GM12864 (cell line): Measurements from ENCODE around the gene CCDC183.
"Not testable (repeated sequence)": the region's sequence is repeated elsewhere in the genome, so short reads cannot be mapped to it uniquely, and the experiment has no call there.

Source experiments
- DNase-seq: peaks from one replicate; pipeline ENCODE4 v3.0.0-alpha.2; 2011; ENCODE audit warnings: low read depth
- H3K4me3 ChIP-seq: 2 replicates; pipeline ENCODE4 v1.5.1; 2011; ENCODE audit warnings: mild to moderate bottlenecking, low read depth, low read length, control low read depth
- TF ChIP-seq, protein P1 (sequence below): IDR thresholded peaks from 2 replicates; pipeline ENCODE4 v1.5.1; 2011; ENCODE audit warnings: low read depth, mild to moderate bottlenecking, moderate library complexity, low read length, control low read depth, inconsistent platforms; ENCODE audit errors: missing control alignments

CCDC183 gene

DNA sequence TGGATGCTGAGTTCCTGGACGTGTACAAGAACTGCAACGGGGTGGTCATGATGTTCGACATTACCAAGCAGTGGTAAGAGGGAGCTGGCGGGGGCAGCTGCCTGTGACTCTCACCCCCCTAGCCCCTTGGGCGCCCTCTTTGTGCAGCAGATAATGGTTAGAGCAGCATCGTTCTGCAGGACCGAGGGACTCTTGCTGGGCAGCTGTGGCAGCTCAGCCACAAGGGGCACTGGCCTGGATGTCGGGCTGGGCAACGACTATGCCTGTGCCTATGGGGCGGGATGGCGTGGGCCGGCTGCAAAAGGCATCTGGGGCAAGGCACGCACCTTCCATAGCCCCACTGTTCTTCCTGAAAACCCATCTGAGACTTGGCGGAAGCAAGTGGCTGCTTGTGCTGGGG is 33.3 kb downstream of the CCDC183 start:
- no peak for DNase-seq
- H3K4me3 ChIP-seq, result no peak overlapping the region
- TF ChIP-seq, protein P1, sequence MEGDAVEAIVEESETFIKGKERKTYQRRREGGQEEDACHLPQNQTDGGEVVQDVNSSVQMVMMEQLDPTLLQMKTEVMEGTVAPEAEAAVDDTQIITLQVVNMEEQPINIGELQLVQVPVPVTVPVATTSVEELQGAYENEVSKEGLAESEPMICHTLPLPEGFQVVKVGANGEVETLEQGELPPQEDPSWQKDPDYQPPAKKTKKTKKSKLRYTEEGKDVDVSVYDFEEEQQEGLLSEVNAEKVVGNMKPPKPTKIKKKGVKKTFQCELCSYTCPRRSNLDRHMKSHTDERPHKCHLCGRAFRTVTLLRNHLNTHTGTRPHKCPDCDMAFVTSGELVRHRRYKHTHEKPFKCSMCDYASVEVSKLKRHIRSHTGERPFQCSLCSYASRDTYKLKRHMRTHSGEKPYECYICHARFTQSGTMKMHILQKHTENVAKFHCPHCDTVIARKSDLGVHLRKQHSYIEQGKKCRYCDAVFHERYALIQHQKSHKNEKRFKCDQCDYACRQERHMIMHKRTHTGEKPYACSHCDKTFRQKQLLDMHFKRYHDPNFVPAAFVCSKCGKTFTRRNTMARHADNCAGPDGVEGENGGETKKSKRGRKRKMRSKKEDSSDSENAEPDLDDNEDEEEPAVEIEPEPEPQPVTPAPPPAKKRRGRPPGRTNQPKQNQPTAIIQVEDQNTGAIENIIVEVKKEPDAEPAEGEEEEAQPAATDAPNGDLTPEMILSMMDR, result no peak

DNA sequence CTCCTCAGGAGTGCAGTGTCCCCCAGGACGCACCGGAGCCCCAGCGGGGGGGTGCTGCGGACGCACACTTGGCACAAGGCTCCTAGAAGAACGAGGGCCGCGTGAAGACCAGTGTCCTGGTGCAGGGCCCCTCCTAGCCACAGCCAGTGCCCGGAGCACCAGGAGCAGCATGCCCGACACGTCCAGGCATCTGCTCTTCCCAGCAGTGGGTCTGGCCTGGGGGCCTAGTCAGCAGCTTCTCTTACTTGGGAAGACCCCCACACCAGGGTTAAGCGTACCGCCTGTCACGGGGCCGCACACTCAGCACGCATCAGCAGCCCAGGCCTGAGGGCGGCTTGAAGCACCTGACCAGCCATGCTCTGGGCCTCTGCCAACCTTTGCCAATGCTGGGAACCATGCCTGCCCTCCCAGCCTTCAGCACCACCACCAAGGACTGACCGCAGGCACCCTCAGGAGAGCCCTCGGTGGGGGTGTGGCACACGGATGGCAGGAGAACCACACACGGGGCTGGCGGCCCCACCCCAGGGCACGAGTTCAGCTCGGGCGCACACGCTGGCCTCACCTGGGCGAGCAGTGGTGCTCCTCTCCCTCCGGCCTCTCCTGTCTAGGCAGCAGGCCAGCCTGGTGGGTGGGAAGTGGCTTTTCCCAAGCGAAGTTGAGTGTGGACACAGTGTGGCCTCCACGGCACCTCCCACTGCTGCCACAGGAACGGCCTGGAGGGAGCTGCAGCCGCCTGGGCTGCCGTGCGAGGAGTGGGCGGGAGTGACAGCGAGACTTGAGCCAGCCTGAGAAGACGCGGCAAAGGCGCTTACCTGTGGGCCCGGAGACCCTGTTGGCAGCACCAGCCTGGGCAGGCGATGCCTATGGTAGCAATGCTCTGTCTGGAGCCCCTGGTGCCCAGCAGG is 34.1 kb downstream of the CCDC183 start:
- H3K4me3 ChIP-seq, result no peak overlapping the region
- TF ChIP-seq, protein P1, result no peak
- DNase-seq, result no peak

DNA sequence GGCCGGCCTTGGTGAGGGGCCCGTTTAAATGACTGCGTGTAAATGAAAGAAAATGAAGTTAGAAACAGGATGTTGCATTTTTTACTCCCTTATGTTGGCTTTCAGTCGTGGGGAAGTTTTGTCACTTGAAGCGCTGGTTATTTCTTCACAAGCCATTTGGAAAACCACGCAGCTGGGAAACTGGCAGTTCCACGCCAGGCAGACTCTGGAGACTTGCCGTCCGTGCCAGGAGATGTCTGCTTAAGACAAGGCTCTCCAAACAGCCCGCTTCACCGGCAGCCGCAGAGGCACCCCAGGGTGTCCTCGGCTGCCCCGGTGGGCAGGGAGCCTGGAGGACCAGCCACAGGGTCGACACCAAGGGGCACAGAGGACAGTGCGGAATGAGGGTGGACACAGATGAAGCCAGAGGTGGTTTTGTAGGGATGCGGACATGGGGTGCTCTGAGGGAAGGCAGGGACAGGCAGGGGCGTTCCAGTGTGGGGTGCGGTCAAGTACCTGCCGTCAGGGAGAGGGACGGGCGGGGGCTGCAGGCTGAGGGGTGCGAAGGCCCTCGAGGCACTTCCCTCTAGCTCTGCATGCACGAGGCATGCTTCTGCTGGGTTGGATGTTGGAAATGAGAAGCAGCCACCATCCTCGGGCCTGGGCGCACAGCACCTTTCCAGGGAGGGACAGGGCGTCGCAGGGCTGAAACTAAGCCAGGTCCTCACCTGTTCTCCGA is 35.0 kb downstream of the CCDC183 start:
- no peak for DNase-seq
- H3K4me3 ChIP-seq, result no peak overlapping the region
- TF ChIP-seq, protein P1, result no peak

DNA sequence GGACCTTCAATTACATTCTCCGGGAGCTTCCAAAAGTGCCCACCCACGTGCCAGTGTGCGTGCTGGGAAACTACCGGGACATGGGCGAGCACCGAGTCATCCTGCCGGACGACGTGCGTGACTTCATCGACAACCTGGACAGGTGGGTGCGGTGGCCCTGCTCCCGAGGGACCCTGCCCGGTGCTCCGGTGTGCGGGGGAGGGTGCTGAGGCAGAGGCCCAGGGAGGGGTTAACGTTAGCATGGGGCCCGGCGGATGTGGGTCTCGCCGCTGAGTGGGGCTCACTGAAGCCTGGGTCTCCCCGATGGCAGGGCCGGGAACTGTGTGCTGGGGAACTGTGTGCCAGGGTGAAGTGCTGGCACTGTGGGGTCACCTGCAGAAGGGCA is 35.6 kb downstream of the CCDC183 start:
- TF ChIP-seq, protein P1, result no peak
- no peak for DNase-seq
- H3K4me3 ChIP-seq, result no peak overlapping the region

DNA sequence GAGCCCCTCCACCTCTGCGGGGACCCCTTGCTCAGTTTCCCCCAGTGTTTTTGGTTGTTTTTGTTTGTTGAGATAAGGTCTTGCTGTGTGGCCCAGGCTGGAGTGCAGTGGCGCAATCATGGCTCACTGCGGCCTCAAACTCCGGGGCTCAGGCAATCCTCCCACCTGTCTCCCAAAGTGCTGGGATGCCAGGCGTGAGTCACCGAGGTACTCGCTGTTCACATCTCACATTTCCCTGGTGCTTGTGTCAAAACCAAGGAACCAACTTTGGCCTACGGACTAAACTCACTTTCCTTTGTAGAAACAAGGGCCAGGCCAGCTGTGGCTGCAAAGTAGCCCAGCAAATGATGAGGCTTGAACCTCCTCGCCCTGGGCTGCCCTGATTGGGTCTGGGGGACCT is 36.4 kb downstream of the CCDC183 start:
- DNase-seq, result no peak
- no peak overlapping the region for H3K4me3 ChIP-seq
- TF ChIP-seq, protein P1, result no peak

DNA sequence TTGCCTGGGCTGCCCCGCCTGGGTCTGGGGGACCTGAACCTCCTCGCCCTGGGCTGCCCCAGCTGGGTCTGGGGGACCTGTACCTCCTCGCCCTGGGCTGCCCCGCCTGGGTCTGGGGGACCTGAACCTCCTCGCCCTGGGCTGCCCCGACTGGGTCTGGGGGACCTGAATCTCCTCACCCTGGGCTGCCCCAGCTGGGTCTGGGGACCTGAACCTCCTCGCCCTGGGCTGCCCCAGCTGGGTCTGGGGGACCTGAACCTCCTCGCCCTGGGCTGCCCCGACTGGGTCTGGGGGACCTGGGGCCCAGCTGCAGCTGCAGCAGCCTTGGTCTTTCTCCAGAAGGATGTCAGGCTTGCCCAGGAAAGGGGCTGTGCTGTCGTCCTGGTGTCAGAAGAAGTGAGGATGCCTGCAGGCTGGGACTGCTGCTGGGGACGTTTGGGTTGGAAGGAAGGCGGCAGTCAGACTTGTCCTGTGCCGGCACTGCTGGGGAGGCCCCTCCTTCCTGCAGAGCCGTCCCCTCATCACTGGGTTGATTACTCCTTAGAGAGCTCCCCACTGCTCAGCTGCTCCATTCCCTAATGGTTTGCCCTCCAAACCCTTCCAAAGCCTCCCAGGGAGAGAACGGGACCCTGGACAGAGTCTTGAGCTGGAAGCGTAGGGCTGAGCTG is 37.4 kb downstream of the CCDC183 start:
- not testable (repeated sequence) for DNase-seq, H3K4me3 ChIP-seq
